HL-60 (cell line): ENCODE measurements around the gene SLC16A10.

Source experiments
- DNase-seq, 2 experiments: peaks; one replicate each; pipeline ENCODE4 v3.0.0-alpha.2; 2010 to 2020; ENCODE audit warnings: low read depth in 1 of 2, low spot score in 1 of 2
- H3K27ac ChIP-seq: fragments of 250-450 bp; sonication (Bioruptor Pico); replicated peaks from 2 replicates; pipeline ENCODE4 v1.5.1; 2020; ENCODE audit warnings: mild to moderate bottlenecking, moderate library complexity
- H3K27me3 ChIP-seq: fragments of 250-450 bp; sonication (Bioruptor Pico); 2 replicates; pipeline ENCODE4 v1.5.1; 2021; ENCODE audit warnings: mild to moderate bottlenecking, moderate library complexity; ENCODE audit not compliant: insufficient read depth, poor library complexity, severe bottlenecking
- H3K4me3 ChIP-seq: replicated peaks from 2 replicates; pipeline ENCODE4 v1.5.1; 2011; ENCODE audit warnings: mild to moderate bottlenecking, control low read depth, low read length; ENCODE audit not compliant: insufficient read depth
- GABPA ChIP-seq: IDR thresholded peaks from 2 replicates; pipeline ENCODE4 v1.6.1; 2012; ENCODE audit warnings: low read depth
- POLR2AphosphoS5 ChIP-seq: IDR thresholded peaks from 2 replicates; pipeline ENCODE4 v1.6.1; 2012; ENCODE audit warnings: low read depth
- REST ChIP-seq: IDR thresholded peaks from 2 replicates; pipeline ENCODE4 v1.6.1; 2012; ENCODE audit warnings: low read depth; ENCODE audit not compliant: insufficient replicate concordance
- SPI1 ChIP-seq: IDR thresholded peaks from 2 replicates; pipeline ENCODE4 v1.6.1; 2012; ENCODE audit warnings: low read depth, mild to moderate bottlenecking, borderline replicate concordance
- TF ChIP-seq, protein P1 (sequence below): IDR thresholded peaks from one replicate; pipeline ENCODE4 v1.5.1; 2011; ENCODE audit warnings: low read length, control low read depth, inconsistent platforms; ENCODE audit not compliant: insufficient read depth

The SLC16A10 gene

DNA sequence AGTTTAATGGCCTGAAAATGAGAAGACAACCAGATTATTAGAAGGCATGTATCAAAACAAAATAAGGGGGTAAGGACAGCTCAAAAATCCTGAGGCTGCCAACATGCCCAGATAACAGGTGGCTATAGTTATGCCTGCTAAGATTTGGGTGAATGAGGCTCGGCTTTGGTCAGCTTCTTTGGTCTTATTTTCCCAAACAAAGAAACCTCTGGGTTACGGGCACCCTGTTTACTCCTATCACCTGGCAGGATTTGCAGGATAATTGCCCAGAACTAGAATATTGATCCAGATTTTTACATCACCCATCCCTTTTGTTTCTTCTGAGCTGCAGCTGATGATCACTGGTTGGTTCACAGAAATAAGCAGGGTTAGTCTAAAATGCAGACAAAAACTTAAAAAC, 74.3 kb downstream of the SLC16A10 start:
- no peak for DNase-seq
- Histone ChIP-seq H3K4me3 (no peak overlapping the region), H3K27ac (no peak overlapping the region), H3K27me3 (no peaks in the 10 kb centered on the region)
- TF ChIP-seq REST (no peak), POLR2AphosphoS5 (no peak), GABPA (no peak), SPI1 (no peak)
- TF ChIP-seq, protein P1, sequence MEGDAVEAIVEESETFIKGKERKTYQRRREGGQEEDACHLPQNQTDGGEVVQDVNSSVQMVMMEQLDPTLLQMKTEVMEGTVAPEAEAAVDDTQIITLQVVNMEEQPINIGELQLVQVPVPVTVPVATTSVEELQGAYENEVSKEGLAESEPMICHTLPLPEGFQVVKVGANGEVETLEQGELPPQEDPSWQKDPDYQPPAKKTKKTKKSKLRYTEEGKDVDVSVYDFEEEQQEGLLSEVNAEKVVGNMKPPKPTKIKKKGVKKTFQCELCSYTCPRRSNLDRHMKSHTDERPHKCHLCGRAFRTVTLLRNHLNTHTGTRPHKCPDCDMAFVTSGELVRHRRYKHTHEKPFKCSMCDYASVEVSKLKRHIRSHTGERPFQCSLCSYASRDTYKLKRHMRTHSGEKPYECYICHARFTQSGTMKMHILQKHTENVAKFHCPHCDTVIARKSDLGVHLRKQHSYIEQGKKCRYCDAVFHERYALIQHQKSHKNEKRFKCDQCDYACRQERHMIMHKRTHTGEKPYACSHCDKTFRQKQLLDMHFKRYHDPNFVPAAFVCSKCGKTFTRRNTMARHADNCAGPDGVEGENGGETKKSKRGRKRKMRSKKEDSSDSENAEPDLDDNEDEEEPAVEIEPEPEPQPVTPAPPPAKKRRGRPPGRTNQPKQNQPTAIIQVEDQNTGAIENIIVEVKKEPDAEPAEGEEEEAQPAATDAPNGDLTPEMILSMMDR, result no peak

DNA sequence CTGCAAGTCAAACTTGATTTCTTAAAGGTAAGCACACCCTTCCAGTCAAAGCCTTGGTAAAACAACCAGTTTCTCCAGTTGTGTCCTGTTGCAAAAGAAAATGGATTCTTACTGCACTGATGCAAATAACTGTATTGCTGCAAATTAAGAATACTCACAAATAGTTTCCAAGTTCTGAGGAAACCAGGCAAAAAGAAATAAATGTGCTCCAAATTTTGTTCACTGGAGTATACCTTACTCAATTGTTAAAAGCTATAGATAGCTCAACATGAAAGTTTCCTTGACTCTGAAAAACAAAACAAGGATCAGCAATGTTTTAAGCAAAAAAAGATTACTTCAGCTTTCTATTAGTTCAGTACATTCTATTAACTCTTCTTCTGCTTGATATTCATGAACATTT, 75.2 kb downstream of the SLC16A10 start:
- no peak overlapping the region for H3K4me3 ChIP-seq
- no peak overlapping the region for H3K27ac ChIP-seq
- DNase-seq, result no peak
- TF ChIP-seq GABPA (no peak), SPI1 (no peak), POLR2AphosphoS5 (no peak), REST (no peak)
- TF ChIP-seq, protein P1, result no peak
- no peaks in the 10 kb centered on the region for H3K27me3 ChIP-seq

DNA sequence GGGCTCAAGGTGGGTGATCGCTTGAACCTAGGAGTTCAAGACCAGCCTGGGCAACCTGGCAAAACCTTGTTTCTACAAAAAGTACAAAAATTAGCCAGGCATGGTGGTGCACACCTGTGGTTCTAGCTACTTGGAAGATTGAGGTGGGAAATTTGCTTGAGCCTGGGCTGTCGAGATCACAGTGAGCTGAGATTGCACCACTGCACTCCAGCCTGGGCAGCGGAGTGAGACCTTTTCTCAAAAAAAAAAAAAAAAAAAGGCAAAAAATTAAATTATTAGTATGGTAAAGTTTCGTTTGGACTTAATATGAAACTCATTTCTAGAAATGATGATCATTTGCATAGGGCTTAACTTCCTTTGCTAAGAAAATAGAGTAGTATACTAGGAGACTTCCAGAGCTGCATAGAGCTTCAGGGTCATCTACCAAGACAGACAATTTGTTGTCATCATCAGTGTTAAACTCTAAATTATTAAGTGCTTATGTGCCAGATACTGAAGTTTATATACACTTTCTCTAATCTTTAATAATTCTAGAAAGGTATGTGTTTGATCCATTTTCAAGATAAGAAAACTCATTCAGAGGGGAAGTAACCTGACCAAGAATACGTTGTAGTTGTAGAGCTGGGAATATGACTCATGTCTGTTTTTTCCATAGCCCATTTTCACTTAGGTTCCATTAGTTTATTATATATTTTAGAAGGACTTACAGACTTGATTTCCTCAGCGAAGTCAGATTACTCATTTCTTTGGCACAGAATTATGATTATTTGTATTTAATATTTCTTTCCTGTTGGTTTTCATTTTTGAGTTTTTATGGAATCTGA, 84.5 kb downstream of the SLC16A10 start:
- TF ChIP-seq POLR2AphosphoS5 (no peak), REST (no peak), SPI1 (no peak), GABPA (no peak)
- TF ChIP-seq, protein P1, result no peak
- peaks cover 6% of the 10 kb centered on the region for H3K27me3 ChIP-seq
- H3K4me3 ChIP-seq, result no peak overlapping the region
- no peak for DNase-seq
- no peak overlapping the region for H3K27ac ChIP-seq
